GM03348 (cell line): ENCODE data around the gene SKAP1.
A peak's percentile ranks its signal among the peaks of the same experiment; 100 is the strongest.
"Not testable (repeated sequence)": the region's sequence is repeated elsewhere in the genome, so short reads cannot be mapped to it uniquely, and the experiment has no call there.

ENCODE experiments used
- DNase-seq: peaks from one replicate; pipeline ENCODE4 v3.0.0; 2012; ENCODE audit warnings: low spot score

SKAP1 gene

GRCh38 chr17:48285614-48286013 lies 144.4 kb downstream of the SKAP1 start:
- no peak for DNase-seq

DNA sequence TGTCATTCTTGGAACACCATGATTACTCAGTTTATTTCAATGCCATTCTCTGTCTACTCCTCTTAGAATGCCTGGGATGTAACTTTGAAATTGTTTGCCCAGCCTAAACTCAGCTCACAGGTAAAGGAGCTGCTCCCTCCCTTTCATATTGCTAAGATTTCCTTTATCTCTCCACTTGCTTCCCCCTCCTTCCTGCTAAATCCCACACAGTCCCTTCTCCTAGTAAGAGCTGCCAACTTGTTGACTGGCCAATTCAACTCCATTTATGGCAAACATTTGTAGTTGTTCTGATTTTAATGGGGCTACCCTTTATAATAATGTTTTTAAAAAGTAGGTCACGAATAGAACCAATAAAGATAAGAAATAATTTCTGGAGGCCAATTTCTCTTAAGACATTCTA lies 146.1 kb downstream of the SKAP1 start:
- DNase-seq, result no peak

DNA sequence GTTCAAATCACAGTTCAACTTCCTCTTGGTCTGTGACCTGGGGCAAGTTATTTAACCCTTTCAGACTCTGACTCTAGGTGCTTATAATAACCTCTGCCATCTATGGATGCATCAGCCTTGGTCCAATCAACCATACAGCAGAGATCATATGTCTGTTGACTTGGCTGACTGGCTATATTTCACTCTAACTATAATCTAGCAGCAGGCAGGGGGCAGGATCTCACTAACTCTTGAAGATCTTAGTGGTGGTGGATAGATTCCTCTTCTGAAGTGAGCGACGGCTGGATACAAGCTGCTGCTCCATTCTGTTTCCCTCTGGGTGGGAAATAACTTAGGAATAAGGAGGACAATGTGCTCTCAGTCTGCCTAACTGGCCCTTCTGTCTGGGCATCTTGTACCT lies 146.6 kb downstream of the SKAP1 start:
- DNase-seq, result no peak

- DNase-seq, result no peak
Observed at GRCh38 chr17:48282303-48282702, 147.7 kb downstream of the SKAP1 start.

GRCh38 chr17:48278760-48279491 lies 151.1 kb downstream of the SKAP1 start:
- DNase-seq, result no peak

DNA sequence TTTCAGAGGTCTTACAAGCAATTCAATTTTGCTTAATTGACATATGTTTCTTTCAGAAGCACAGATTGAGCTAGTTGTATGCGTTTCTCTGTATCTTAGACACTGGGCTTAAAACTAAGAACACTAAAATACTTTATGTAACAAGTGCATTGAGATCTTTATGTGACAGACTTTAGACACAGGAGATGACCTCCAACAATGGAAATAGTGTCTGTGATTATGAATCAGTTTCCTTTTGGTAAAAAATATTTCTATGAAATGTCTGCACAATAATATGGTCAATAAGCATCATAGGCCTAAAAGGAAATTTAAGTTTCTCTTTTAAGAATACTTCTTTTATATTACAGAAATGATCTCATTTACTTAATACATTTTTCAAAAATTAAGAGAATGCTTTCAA lies 153.2 kb downstream of the SKAP1 start:
- DNase-seq, result no peak

GRCh38 chr17:48270899-48271298 lies 159.1 kb downstream of the SKAP1 start:
- DNase-seq, result no peak

GRCh38 chr17:48269209-48269608 lies 160.8 kb downstream of the SKAP1 start:
- no peak for DNase-seq

- no peak for DNase-seq
Observed at GRCh38 chr17:48263731-48264035, 166.3 kb downstream of the SKAP1 start.

- peak; percentile 16 for DNase-seq
Observed at GRCh38 chr17:48262982-48263730, 166.9 kb downstream of the SKAP1 start.

DNA sequence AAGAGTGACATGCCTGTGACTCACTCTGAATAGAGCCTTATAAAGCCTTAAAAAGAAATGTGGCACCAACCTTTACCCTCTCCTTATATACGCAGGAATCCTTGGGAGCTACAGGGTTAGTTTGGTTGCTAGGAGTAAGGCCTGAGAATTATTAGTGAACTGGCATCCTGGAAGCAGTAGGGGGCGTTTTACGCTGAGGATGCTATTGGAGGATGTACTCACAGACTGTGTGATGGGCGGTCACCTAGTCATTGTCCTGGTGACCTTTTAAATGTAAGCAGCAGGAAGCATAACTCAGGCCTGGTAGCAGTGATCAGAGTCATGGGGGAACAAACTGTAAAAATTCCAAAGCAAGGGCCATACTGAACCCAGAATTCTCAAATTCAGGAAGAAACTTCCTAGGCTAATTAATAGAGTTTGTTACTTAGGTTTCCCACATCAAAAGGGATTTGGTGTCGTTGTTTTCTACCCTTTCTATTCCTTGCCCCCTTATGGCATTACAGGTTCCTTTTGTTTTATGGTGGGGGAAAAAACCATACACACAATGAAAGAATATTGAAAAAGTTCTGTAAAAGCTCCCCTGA lies 168.6 kb downstream of the SKAP1 start:
- DNase-seq, result peak; percentile 8

DNA sequence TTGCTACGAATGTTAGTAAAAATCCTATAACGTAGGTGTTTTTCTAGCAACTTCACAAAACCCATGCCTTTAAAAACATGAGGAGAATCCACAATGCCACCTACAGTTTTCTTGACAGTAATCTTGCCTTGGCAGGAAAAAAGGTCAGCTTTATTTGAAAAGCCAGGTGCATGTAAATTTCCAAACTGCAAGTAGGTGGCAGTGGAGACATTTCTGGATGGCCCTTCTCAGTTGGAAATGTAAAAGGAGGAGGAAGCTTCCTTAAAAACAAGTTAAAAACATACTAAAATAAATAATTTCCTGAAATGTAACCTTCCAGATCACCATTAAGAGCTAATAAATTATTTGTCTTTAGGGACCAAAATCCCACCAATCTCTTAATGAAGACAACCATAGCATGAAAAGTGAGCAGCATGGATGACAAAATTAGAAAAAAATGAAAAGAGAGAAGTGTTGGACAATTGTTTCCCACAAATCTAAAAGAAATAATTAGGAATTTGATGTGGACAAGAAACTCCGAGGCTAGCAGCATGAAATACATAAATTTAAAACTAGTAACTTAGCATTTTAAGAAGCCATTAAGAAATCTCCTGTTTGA lies 170.2 kb downstream of the SKAP1 start:
- peak; percentile 13 for DNase-seq

GRCh38 chr17:48258331-48258730 lies 171.7 kb downstream of the SKAP1 start:
- no peak for DNase-seq

GRCh38 chr17:48255759-48256158 lies 174.3 kb downstream of the SKAP1 start:
- no peak for DNase-seq

DNA sequence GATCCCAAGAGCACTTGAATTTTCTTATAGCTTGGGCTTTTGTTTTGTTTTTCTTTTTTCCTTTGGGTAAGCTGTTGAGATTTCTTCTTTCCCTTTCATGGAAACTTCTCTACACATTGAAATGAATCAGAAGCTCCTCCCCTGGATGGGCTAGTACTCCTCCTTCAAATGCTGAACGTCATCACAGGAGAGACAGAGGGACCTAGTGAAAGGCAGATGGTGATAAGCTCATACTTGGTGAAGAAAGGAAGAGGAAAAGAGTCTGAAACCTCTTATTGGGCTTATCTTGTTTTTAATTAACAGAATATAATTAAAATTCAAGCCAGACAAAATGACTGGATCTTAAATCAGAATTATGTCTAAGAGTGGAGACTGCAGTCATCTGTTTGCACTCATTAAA lies 175.1 kb downstream of the SKAP1 start:
- DNase-seq, result no peak

- no peak for DNase-seq
Observed at GRCh38 chr17:48253975-48254374, 176.0 kb downstream of the SKAP1 start.

- DNase-seq, result no peak
Observed at GRCh38 chr17:48251950-48252349, 178.1 kb downstream of the SKAP1 start.

GRCh38 chr17:48250949-48251348 lies 179.1 kb downstream of the SKAP1 start:
- DNase-seq, result no peak

DNA sequence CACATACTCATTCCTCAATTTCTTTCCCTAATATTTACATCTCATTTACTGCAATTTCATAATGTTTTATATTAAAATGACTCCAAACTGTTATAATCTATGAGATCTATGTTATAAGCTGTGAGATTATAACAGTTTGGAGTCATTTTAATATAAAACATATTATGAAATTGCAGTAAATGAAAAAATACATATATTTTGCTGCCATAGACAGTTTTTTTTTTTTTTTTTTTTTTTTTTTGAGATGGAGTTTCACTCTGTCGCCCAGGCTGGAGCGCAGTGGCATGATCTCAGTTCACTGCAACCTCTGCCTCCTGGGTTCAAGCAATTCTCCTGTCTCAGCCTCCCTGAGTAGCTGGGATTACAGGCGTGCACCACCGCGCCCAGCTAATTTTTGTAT lies 180.0 kb downstream of the SKAP1 start:
- DNase-seq, result not testable (repeated sequence)

DNA sequence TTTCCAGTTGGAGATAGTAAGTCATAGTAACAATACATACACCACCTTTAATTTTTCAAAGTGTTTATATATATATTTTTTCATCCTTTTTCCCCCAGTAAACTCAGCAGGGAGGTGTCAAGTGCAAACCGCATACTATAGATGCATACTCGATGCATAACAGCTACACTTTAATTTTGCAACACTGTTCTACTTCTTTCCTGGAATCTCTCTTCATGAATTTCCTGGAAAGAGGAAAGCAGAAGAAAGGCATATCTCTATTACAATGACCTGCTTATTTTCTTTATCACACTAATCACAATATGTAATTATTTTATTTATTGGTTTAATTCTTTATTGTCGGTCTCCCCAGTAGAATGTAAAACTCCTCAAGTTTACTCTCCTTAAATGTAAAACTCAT lies 182.4 kb downstream of the SKAP1 start:
- no peak for DNase-seq

DNA sequence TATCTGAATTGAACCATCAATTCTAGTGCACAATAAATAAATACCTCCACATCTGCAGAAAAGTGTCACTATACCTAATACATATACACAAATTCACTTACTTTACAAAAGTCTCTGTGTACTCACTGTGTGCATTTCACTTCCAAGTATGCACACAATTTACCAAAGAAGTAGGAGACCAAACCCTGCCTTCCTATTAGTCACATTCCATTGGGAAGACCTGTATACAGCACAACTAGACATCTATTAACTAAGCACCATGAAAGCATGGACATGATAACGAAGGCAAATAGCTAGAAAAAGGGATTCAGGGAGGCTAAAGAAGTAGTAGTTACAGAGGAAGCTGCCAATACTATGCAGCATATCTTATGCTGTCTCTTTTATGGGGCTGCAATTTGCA lies 183.0 kb downstream of the SKAP1 start:
- no peak for DNase-seq

DNA sequence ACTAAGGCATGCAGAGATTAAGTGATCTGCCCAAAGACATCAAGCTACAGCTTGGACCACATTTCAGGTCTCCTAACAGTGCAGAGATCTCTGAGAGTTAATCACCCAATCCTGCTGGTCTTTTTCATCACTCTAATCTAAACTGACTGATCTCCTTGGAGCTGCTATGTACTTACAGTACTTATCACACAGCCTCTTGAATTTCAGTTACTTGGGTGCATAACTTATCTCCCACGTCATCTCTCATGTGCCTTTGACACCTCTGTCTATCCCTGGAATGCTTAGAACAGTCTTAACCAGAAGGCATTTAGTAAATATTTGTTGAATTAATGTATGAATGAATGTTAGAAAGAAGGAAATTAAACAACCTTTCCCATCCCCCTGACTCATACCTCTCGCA lies 183.4 kb downstream of the SKAP1 start:
- peak; percentile 13 for DNase-seq

GRCh38 chr17:48245465-48246033 lies 184.5 kb downstream of the SKAP1 start:
- DNase-seq, result not testable (repeated sequence)
